Gastrocnemius medialis (tissue), 4 donors: Measurements from ENCODE around the gene HK3.

Experiments
- POLR2A ChIP-seq, 2 donors: fragments of 450-650 bp; IDR thresholded peaks; one replicate each; pipeline ENCODE4 v1.6.1; 2017; ENCODE audit warnings: antibody characterized with exemption in 2 of 2, mild to moderate bottlenecking in 2 of 2, moderate library complexity in 2 of 2
- TF ChIP-seq, protein P1 (sequence below), 5 experiments: fragments of 450-650 bp in 3 of 5; fragments of 200-600 bp in 2 of 5; sonication (generic) in 2 of 5; IDR thresholded peaks in 4 of 5; conservative IDR thresholded peaks in 1 of 5; 1 replicate in 4 of 5; 2 replicates in 1 of 5; pipeline ENCODE4 v1.5.1; 2016 to 2019; ENCODE audit warnings: antibody characterized with exemption in 5 of 5, mild to moderate bottlenecking in 3 of 5, moderate library complexity in 3 of 5

DNA sequence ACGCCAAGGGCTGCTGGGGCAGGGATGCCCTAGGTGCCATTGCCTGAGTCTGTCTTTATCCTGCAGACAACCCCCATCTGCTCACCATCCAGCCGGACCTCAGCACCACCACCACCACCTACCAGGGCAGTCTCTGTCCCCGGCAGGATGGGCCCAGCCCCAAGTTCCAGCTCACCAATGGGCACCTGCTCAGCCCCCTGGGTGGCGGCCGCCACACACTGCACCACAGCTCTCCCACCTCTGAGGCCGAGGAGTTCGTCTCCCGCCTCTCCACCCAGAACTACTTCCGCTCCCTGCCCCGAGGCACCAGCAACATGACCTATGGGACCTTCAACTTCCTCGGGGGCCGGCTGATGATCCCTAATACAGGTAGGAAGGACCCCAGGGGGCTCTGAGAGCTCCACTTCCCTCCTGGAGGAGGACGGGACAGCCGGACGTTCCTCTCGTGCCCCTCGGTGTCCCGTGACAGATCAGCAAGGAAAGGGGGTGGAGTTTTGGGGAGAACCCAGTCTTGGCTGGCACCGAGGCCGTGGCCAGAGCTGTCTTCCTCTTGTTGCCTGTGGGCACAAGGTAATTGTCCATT lies 24.9 kb downstream of the HK3 start:
- TF ChIP-seq POLR2A (IDR thresholded peaks at IDR 0.05): no peak
- TF ChIP-seq, protein P1, sequence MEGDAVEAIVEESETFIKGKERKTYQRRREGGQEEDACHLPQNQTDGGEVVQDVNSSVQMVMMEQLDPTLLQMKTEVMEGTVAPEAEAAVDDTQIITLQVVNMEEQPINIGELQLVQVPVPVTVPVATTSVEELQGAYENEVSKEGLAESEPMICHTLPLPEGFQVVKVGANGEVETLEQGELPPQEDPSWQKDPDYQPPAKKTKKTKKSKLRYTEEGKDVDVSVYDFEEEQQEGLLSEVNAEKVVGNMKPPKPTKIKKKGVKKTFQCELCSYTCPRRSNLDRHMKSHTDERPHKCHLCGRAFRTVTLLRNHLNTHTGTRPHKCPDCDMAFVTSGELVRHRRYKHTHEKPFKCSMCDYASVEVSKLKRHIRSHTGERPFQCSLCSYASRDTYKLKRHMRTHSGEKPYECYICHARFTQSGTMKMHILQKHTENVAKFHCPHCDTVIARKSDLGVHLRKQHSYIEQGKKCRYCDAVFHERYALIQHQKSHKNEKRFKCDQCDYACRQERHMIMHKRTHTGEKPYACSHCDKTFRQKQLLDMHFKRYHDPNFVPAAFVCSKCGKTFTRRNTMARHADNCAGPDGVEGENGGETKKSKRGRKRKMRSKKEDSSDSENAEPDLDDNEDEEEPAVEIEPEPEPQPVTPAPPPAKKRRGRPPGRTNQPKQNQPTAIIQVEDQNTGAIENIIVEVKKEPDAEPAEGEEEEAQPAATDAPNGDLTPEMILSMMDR (IDR thresholded peaks at IDR 0.05 in 4 of 5, conservative IDR thresholded peaks at IDR 0.05 in 1 of 5): no peak
